GM12878 (cell line): ENCODE data around the gene TMX3. TPM values are rescaled to one million over a fixed set of nuclear protein-coding genes. Genes with fewer than 3 reads are reported as not detected.

Source experiments
- ATAC-seq: fragments of 200-7000 bp; cut with Tn5 transposase; 3 replicates; pipeline ENCODE4 v1.9.1; 2020; ENCODE audit warnings: mild to moderate bottlenecking, moderate library complexity
- BruUV-seq: library from RNA; stranded (reverse); fragments of 400-500 nt; replicated peaks from 2 replicates; lab custom pipeline; 2021; lab: Mats Ljungman, UMichigan
- CTCF ChIA-PET: fragments of 300-600 bp; sonication (Branson Sonifier 250); formaldehyde crosslinking; extraction: SDS; loops from one replicate; lab custom pipeline; 2021; ENCODE audit warnings: inconsistent platforms; lab: Yijun Ruan, JAX
- POLR2A ChIA-PET: fragments of 350-600 bp; formaldehyde crosslinking; extraction: SDS; loops from one replicate; lab custom pipeline; 2021; ENCODE audit warnings: inconsistent platforms; lab: Charles Lee
- RAD21 ChIA-PET: fragments of 300-600 bp; sonication (Branson Sonifier 250); formaldehyde crosslinking; loops from one replicate; lab custom pipeline; 2023; ENCODE audit warnings: antibody characterized with exemption; ENCODE audit not compliant: unreplicated experiment; lab: Charles Lee
- SMC1A ChIA-PET: fragments of 300-600 bp; sonication (Branson Sonifier 250); formaldehyde crosslinking; loops from one replicate; lab custom pipeline; 2023; ENCODE audit not compliant: unreplicated experiment, uncharacterized antibody; lab: Charles Lee
- DNase-seq: peaks from one replicate; pipeline ENCODE4 v3.0.0-alpha.2; 2011; ENCODE audit warnings: low read depth, low spot score
- FAIRE-seq: peaks from 3 replicates; lab custom pipeline; 2011; peaks lifted over from hg19 to GRCh38; lab: Jason Lieb, UNC
- H2AFZ ChIP-seq: 2 replicates; pipeline ENCODE4 v1.6.0; 2011; ENCODE audit warnings: low read depth, low read length, control low read depth; ENCODE audit not compliant: control insufficient read depth
- H3K27ac ChIP-seq: 2 replicates; pipeline ENCODE4 v1.5.1; 2011; ENCODE audit warnings: control low read depth; ENCODE audit not compliant: control insufficient read depth, insufficient read depth
- H3K27me3 ChIP-seq, 2 experiments: replicated peaks in 1 of 2; 2 replicates each; pipeline versions ENCODE4 v1.6.0 to v1.6.1; 2011; ENCODE audit warnings: low read length in 1 of 2; ENCODE audit not compliant: control insufficient read depth in 2 of 2, insufficient read depth in 2 of 2
- H3K36me3 ChIP-seq, 2 experiments: 2 replicates each; pipeline ENCODE4 v1.5.1; 2011; ENCODE audit warnings: low read length in 1 of 2; ENCODE audit not compliant: control insufficient read depth in 2 of 2, insufficient read depth in 2 of 2
- H3K4me1 ChIP-seq: 2 replicates; pipeline ENCODE4 v1.6.1; 2011; ENCODE audit warnings: mild to moderate bottlenecking, low read length, moderate library complexity, mixed read lengths; ENCODE audit not compliant: control insufficient read depth, insufficient read depth
- H3K4me2 ChIP-seq: 2 replicates; pipeline ENCODE4 v1.6.0; 2011; ENCODE audit warnings: control low read depth; ENCODE audit not compliant: control insufficient read depth, insufficient read depth
- H3K4me3 ChIP-seq: fragments of 200-600 bp; sonication (generic); 2 replicates; pipeline ENCODE4 v1.5.1; 2016
- H3K79me2 ChIP-seq: 2 replicates; pipeline ENCODE4 v1.6.0; 2011; ENCODE audit warnings: low read length; ENCODE audit not compliant: control insufficient read depth, insufficient read depth
- H3K9ac ChIP-seq: 2 replicates; pipeline ENCODE4 v1.8.0; 2011; ENCODE audit warnings: low read length, control low read depth, mixed read lengths; ENCODE audit not compliant: control insufficient read depth, insufficient read depth
- H3K9me3 ChIP-seq: replicated peaks from 3 replicates; pipeline ENCODE4 v1.5.1; 2011; ENCODE audit warnings: mild to moderate bottlenecking, low read length; ENCODE audit not compliant: control insufficient read depth, insufficient read depth
- H4K20me1 ChIP-seq: 2 replicates; pipeline ENCODE4 v1.6.0; 2011; ENCODE audit not compliant: control insufficient read depth, insufficient read depth
- ATF2 ChIP-seq: IDR thresholded peaks from 2 replicates; pipeline ENCODE4 v1.6.1; 2012; ENCODE audit warnings: low read length, inconsistent platforms
- ATF3 ChIP-seq: IDR thresholded peaks from 2 replicates; pipeline ENCODE4 v1.6.1; 2011; ENCODE audit warnings: low read depth, mild to moderate bottlenecking, low read length, moderate library complexity, borderline replicate concordance; ENCODE audit errors: extremely low read depth
- BMI1 ChIP-seq: fragments of 450-650 bp; IDR thresholded peaks from 2 replicates; pipeline ENCODE4 v1.6.1; 2016; ENCODE audit warnings: mild to moderate bottlenecking, moderate library complexity, borderline replicate concordance
- E2F8 ChIP-seq: fragments of 450-650 bp; IDR thresholded peaks from 2 replicates; pipeline ENCODE4 v1.6.1; 2018; ENCODE audit warnings: mild to moderate bottlenecking, low read depth, moderate library complexity; ENCODE audit not compliant: partially characterized antibody
- EZH2 ChIP-seq: IDR thresholded peaks from 2 replicates; pipeline ENCODE4 v1.6.1; 2012; ENCODE audit warnings: low read depth, mild to moderate bottlenecking, control low read depth, inconsistent platforms, low read length, borderline replicate concordance; ENCODE audit not compliant: control insufficient read depth
- GABPA ChIP-seq: IDR thresholded peaks from 2 replicates; pipeline ENCODE4 v1.6.1; 2014; ENCODE audit warnings: antibody characterized with exemption, low read depth, mild to moderate bottlenecking, inconsistent platforms
- HDAC6 ChIP-seq: fragments of 200-600 bp; sonication (generic); IDR thresholded peaks from one replicate; pipeline ENCODE4 v1.8.0; 2017; ENCODE audit warnings: antibody characterized with exemption; ENCODE audit not compliant: unreplicated experiment
- IRF5 ChIP-seq: fragments of 450-650 bp; IDR thresholded peaks from 2 replicates; pipeline ENCODE4 v1.6.1; 2017; ENCODE audit warnings: borderline replicate concordance
- LARP7 ChIP-seq: fragments of 450-650 bp; IDR thresholded peaks from 2 replicates; pipeline ENCODE4 v1.6.1; 2017; ENCODE audit warnings: mild to moderate bottlenecking
- MYC ChIP-seq: IDR thresholded peaks from 2 replicates; pipeline ENCODE4 v1.6.1; 2011; ENCODE audit warnings: mild to moderate bottlenecking, low read length, moderate library complexity, inconsistent platforms; ENCODE audit not compliant: insufficient read depth, insufficient replicate concordance, insufficient read length, severe bottlenecking
- NR2C2 ChIP-seq: IDR thresholded peaks from 2 replicates; pipeline ENCODE4 v1.6.1; 2011; ENCODE audit warnings: borderline replicate concordance, low read depth; ENCODE audit not compliant: control insufficient read depth, insufficient read length
- NRF1 ChIP-seq: conservative IDR thresholded peaks from 2 replicates; pipeline ENCODE4 v1.6.1; 2011; ENCODE audit warnings: mild to moderate bottlenecking, low read depth, low read length, improper control_type of control experiment
- PAX5 ChIP-seq: IDR thresholded peaks from 2 replicates; pipeline ENCODE4 v1.6.1; 2011; ENCODE audit warnings: low read depth, low read length, borderline replicate concordance
- RBBP5 ChIP-seq: fragments of 200-600 bp; sonication (generic); conservative IDR thresholded peaks from 2 replicates; pipeline ENCODE4 v1.6.1; 2016
- SREBF2 ChIP-seq: IDR thresholded peaks from 2 replicates; pipeline ENCODE4 v1.6.1; 2012; ENCODE audit warnings: mild to moderate bottlenecking, low read length
- ZNF24 ChIP-seq: fragments of 450-650 bp; IDR thresholded peaks from 2 replicates; pipeline ENCODE4 v1.6.1; 2017; ENCODE audit warnings: antibody characterized with exemption, mild to moderate bottlenecking
- in situ Hi-C: fragments of 300-500 bp; cut with MboI; formaldehyde crosslinking; loops from 9 replicates; pipeline ENCODE4 v1.14.3; 2018; ENCODE audit warnings: mixed read lengths
- intact Hi-C: fragments of 100-400 bp; cut with micrococcal nuclease; formaldehyde crosslinking; loops from one replicate; pipeline ENCODE4 v1.14.2; 2022; ENCODE audit not compliant: unreplicated experiment
- polyA plus RNA-seq, 11 experiments: library from polyadenylated mRNA; depleted of rRNA in 4 of 11; unstranded in 6 of 11; stranded (reverse) in 5 of 11; fragments of >200 nt; fragmentation: Nextera tagmentation in 4 of 11; fragmentation: Illumina TruSeq in 1 of 11; extraction: Ambion mirVana in 4 of 11; extraction: Trizol in 1 of 11; gene quantifications; 1 replicate in 1 of 11; 2 replicates in 10 of 11; pipeline versions ENCODE4 v1.2.1 to v1.2.3, GENCODE V29; 2011 to 2016; ENCODE audit warnings: inconsistent platforms in 2 of 11, missing spikeins in 2 of 11, low read depth in 1 of 11
- total RNA-seq, 4 experiments: library from RNA; depleted of rRNA in 3 of 4; stranded (reverse); fragments of >200 nt in 3 of 4; fragmentation: Illumina TruSeq in 1 of 4; extraction: Trizol in 1 of 4; gene quantifications; 2 replicates each; pipeline versions ENCODE4 v1.2.1 to v1.2.3, GENCODE V29; 2013 to 2021

TMX3 gene
- total and polyA plus RNA-seq, 10 of the 15 experiments (the other 5 are each of a cell fraction or from before 2014, with no cell fraction given): 14.2 to 85.6 (median 29.7) TPM

- ChIA-PET SMC1A (no interaction called here), CTCF (no interaction called here), POLR2A (no interaction called here), RAD21 (no interaction called here)
- BruUV-seq: no TSS peak
- Histone ChIP-seq H3K4me3 (no peak overlapping the region), H2AFZ (no peak overlapping the region), H3K9me3 (no peaks in the 10 kb centered on the region), H3K4me2 (no peak overlapping the region), H3K36me3 (no peaks in the 10 kb centered on the region), H3K27ac (no peak overlapping the region), H3K79me2 (no peaks in the 10 kb centered on the region), H4K20me1 (no peaks in the 10 kb centered on the region), H3K9ac (no peak overlapping the region), H3K4me1 (no peaks in the 10 kb centered on the region), H3K27me3 (no peaks in the 10 kb centered on the region; a peak in 1 of 4 replicates)
- no peak for FAIRE-seq
- intact Hi-C loops: no loop called here
- no peak for TF ChIP-seq BMI1
- TF ChIP-seq HDAC6: no peak
- no peak for TF ChIP-seq ZNF24
- TF ChIP-seq PAX5: no peak
- no peak for TF ChIP-seq ATF3
- no peak for TF ChIP-seq GABPA
- TF ChIP-seq RBBP5: no peak
- TF ChIP-seq NRF1: no peak
- TF ChIP-seq ATF2: no peak
- TF ChIP-seq LARP7: no peak
- TF ChIP-seq MYC: no peak
- TF ChIP-seq EZH2: no peak
- TF ChIP-seq SREBF2: no peak
- TF ChIP-seq NR2C2: no peak
- TF ChIP-seq IRF5: no peak
- no peak for TF ChIP-seq E2F8
- ATAC-seq: no peak
- in situ Hi-C loops: loop anchor here (10.0 kb wide), 1 partner anchor 1452 kb away; no protein-coding TSS in a partner anchor
- DNase-seq: no peak
These were observed 48.5 kb downstream of the TMX3 start for GRCh38 chr18:68666381-68666780.
